Endothelial cell (in vitro differentiated cells): ENCODE data around the gene SRC. TPM values are rescaled to one million over a fixed set of nuclear protein-coding genes. Genes with fewer than 3 reads are reported as not detected.

Experiments used
- DNase-seq: peaks from one replicate; pipeline ENCODE4 v3.0.0; 2021; ENCODE audit warnings: low spot score
- H3K27ac Mint-ChIP-seq: one replicate; pipeline ENCODE4 v1.8.0; 2021; ENCODE audit warnings: mixed read lengths, inconsistent platforms; ENCODE audit not compliant: unreplicated experiment
- H3K27me3 Mint-ChIP-seq: one replicate; pipeline ENCODE4 v1.8.0; 2021; ENCODE audit warnings: mild to moderate bottlenecking, moderate library complexity, mixed read lengths, inconsistent platforms; ENCODE audit not compliant: unreplicated experiment
- H3K36me3 Mint-ChIP-seq: one replicate; pipeline ENCODE4 v1.8.0; 2021; ENCODE audit warnings: mild to moderate bottlenecking, low read depth, mixed read lengths, inconsistent platforms; ENCODE audit not compliant: unreplicated experiment
- H3K4me1 Mint-ChIP-seq: one replicate; pipeline ENCODE4 v1.8.0; 2021; ENCODE audit warnings: mild to moderate bottlenecking, mixed read lengths, inconsistent platforms; ENCODE audit not compliant: unreplicated experiment
- H3K4me3 Mint-ChIP-seq: one replicate; pipeline ENCODE4 v1.8.0; 2021; ENCODE audit warnings: mild to moderate bottlenecking, mixed read lengths, inconsistent platforms; ENCODE audit not compliant: unreplicated experiment
- H3K9me3 Mint-ChIP-seq: one replicate; pipeline ENCODE4 v1.8.0; 2021; ENCODE audit warnings: mixed read lengths, inconsistent platforms; ENCODE audit not compliant: unreplicated experiment
- CTCF ChIP-seq: fragments of 200-600 bp; sonication (generic); IDR thresholded peaks from one replicate; pipeline ENCODE4 v1.5.0; 2021; ENCODE audit warnings: antibody characterized with exemption; ENCODE audit not compliant: unreplicated experiment
- total RNA-seq: library from RNA; stranded (reverse); fragmentation: NEBNext Ultra II Directional; extraction: Animal tissue kit (Norgen Biotek cat#: 25700); gene quantifications from one replicate; pipeline ENCODE4 v1.2.1, GENCODE V29; 2021; ENCODE audit not compliant: unreplicated experiment

Gene SRC
- total RNA-seq, 1 donor from 2014 or later: 60.8 TPM

DNA sequence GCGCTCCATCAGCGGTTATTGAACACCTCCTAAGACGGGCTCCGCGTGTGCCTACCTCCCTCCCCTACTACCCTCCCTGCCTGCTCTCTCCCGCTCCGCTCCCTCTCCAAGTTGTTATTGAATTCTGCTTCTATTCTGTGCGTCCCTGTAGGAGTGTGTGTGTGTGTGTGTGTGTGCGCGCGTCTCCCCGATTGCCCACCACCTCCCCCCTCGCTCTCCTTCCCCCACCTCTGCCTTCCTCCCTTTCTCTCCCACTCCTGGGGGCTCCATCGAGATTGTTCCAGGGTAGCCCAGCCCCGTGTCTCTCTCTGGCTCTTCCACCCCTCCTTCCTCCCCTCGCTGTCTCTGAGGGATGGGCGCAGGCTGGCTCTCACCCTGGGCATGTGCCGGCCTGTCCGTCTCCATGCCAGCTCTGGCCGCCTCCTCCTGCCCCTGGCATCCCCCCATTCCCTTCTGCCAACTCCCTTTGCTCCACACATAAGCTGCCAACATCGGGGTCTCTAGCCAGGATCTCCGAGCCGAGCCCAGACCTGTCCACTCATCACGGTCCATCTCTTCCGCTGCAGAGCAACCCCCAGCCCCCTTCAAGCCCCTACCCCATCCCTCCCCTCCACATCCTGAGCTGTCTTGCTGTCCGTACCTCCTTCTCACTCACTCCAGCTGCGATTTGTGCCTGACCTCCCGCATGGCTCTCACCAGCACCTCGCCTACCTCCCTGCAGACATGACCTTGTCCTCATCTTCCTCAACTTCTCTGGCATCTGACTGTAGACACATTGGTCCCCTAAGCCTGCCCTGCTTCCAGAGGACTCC lies 68.5 kb downstream of the SRC start:
- H3K4me3 Mint-ChIP-seq: peak overlapping the region; percentile 19
- TF ChIP-seq CTCF: no peak
- peaks cover 3% of the 10 kb centered on the region for H3K36me3 Mint-ChIP-seq
- peaks cover 36% of the 10 kb centered on the region for H3K4me1 Mint-ChIP-seq
- no peaks in the 10 kb centered on the region for H3K9me3 Mint-ChIP-seq
- peak overlapping the region; percentile 15 for H3K27ac Mint-ChIP-seq
- peaks cover 21% of the 10 kb centered on the region for H3K27me3 Mint-ChIP-seq
- DNase-seq: no peak

DNA sequence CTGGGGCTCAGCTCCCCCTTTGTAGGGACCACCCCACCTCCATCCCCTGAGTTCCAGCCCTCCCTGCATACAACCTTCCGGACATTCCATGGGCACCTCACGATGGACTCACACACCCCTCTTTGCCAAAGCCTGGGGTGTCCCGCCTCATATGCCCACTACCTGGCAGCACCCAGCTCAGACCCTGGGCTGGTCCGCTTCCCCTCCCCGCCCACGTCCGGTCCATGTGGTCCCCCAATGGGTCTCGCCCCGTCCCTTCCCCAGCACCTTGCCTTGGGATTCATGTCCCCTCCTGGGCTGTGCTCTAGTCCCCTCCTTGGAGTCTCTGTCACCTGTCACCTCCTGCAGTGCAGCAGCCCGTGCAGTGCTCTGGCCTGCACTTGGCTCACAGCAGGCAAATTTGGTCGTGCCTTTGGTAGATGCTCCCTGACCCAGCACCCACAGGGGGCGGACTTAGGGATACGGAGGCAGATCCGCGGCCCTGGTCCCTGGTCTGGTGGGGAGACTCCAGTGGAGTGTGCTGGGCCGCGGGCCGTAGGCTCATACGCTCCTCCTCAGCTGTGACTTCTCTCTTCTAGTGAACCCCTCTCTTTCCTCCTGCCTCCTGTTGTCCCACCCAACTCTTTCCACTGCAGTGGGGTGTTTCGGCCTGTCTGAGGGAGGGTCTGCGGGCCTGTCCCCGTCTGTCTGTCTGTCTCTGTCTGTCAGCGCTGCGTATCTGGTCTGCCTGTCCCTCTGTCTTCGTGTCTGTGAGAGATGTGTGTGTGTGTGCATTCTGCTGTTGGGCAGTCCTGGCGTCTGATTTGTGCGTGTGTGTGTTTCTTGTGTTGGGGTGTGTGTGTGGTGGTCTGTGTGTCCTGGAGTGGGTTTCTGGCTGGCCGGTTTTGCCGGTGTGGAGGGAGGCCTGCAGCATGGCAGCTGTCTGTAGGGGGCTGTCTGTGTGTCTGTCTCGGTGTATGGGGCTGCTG lies 69.5 kb downstream of the SRC start:
- Mint-ChIP-seq H3K27ac (peak overlapping the region; percentile 15), H3K4me3 (peak overlapping the region; percentile 19), H3K4me1 (peaks cover 37% of the 10 kb centered on the region), H3K9me3 (no peaks in the 10 kb centered on the region), H3K27me3 (peaks cover 22% of the 10 kb centered on the region), H3K36me3 (peaks cover 3% of the 10 kb centered on the region)
- no peak for DNase-seq
- no peak for TF ChIP-seq CTCF

- TF ChIP-seq CTCF: no peak
- H3K36me3 Mint-ChIP-seq: peaks cover 3% of the 10 kb centered on the region
- H3K27ac Mint-ChIP-seq: peak overlapping the region; percentile 58
- H3K27me3 Mint-ChIP-seq: peaks cover 25% of the 10 kb centered on the region
- H3K4me1 Mint-ChIP-seq: peaks cover 45% of the 10 kb centered on the region
- no peak overlapping the region for H3K4me3 Mint-ChIP-seq
- H3K9me3 Mint-ChIP-seq: no peaks in the 10 kb centered on the region
- DNase-seq: no peak
Measured at GRCh38 chr20:37416100-37416847, 70.3 kb downstream of the SRC start.

GRCh38 chr20:37416848-37417616 lies 71.1 kb downstream of the SRC start:
- H3K4me1 Mint-ChIP-seq: peaks cover 53% of the 10 kb centered on the region
- peaks cover 29% of the 10 kb centered on the region for H3K27me3 Mint-ChIP-seq
- no peak overlapping the region for H3K4me3 Mint-ChIP-seq
- no peaks in the 10 kb centered on the region for H3K9me3 Mint-ChIP-seq
- peaks cover 9% of the 10 kb centered on the region for H3K36me3 Mint-ChIP-seq
- TF ChIP-seq CTCF: no peak
- peak overlapping the region; percentile 58 for H3K27ac Mint-ChIP-seq
- no peak for DNase-seq
